Osteocyte (in vitro differentiated cells): ENCODE measurements around the gene ANKRD44. TPM values are rescaled to one million over a fixed set of nuclear protein-coding genes. Genes with fewer than 3 reads are reported as not detected.

ENCODE experiments used
- DNase-seq: peaks from one replicate; pipeline ENCODE4 v3.0.0; 2021; ENCODE audit warnings: mixed read lengths; ENCODE audit not compliant: unreplicated experiment; ENCODE audit errors: extremely low spot score
- H3K27ac Mint-ChIP-seq: one replicate; pipeline ENCODE4 v1.8.0; 2021; ENCODE audit warnings: mild to moderate bottlenecking, mixed read lengths; ENCODE audit not compliant: unreplicated experiment
- H3K27me3 Mint-ChIP-seq: one replicate; pipeline ENCODE4 v1.8.0; 2021; ENCODE audit warnings: mixed read lengths; ENCODE audit not compliant: unreplicated experiment
- H3K36me3 Mint-ChIP-seq: one replicate; pipeline ENCODE4 v1.8.0; 2021; ENCODE audit warnings: mixed read lengths; ENCODE audit not compliant: unreplicated experiment
- H3K4me1 Mint-ChIP-seq: one replicate; pipeline ENCODE4 v1.8.0; 2021; ENCODE audit warnings: mixed read lengths; ENCODE audit not compliant: unreplicated experiment
- H3K4me3 Mint-ChIP-seq: one replicate; pipeline ENCODE4 v1.8.0; 2021; ENCODE audit warnings: mild to moderate bottlenecking, moderate library complexity, mixed read lengths; ENCODE audit not compliant: unreplicated experiment
- H3K9me3 Mint-ChIP-seq: one replicate; pipeline ENCODE4 v1.8.0; 2021; ENCODE audit warnings: mixed read lengths; ENCODE audit not compliant: unreplicated experiment
- CTCF ChIP-seq: fragments of 200-600 bp; sonication (generic); IDR thresholded peaks from 2 replicates; pipeline ENCODE4 v1.5.0; 2021; ENCODE audit warnings: antibody characterized with exemption, mild to moderate bottlenecking, moderate library complexity
- total RNA-seq: library from RNA; stranded (reverse); gene quantifications from 2 replicates; pipeline ENCODE4 v1.2.1, GENCODE V29; 2021

ANKRD44 gene
- total RNA-seq, 1 donor from 2014 or later = 16.6 TPM

- H3K4me1 Mint-ChIP-seq = peaks cover 2% of the 10 kb centered on the region
- no peak for DNase-seq
- H3K27me3 Mint-ChIP-seq = no peaks in the 10 kb centered on the region
- no peak overlapping the region for H3K4me3 Mint-ChIP-seq
- H3K9me3 Mint-ChIP-seq = no peaks in the 10 kb centered on the region
- H3K27ac Mint-ChIP-seq = no peak overlapping the region
- H3K36me3 Mint-ChIP-seq = peaks cover 2% of the 10 kb centered on the region
- TF ChIP-seq CTCF = no peak
Measured at GRCh38 chr2:197234671-197235191, 75.8 kb downstream of the ANKRD44 start.

- Mint-ChIP-seq H3K27ac (no peak overlapping the region), H3K9me3 (no peaks in the 10 kb centered on the region), H3K4me3 (no peak overlapping the region), H3K27me3 (no peaks in the 10 kb centered on the region), H3K4me1 (peaks cover 2% of the 10 kb centered on the region), H3K36me3 (no peaks in the 10 kb centered on the region)
- no peak for TF ChIP-seq CTCF
- no peak for DNase-seq
Measured at GRCh38 chr2:197233473-197233872, 77.1 kb downstream of the ANKRD44 start.

- H3K27me3 Mint-ChIP-seq = no peaks in the 10 kb centered on the region
- H3K4me3 Mint-ChIP-seq = no peak overlapping the region
- no peak for DNase-seq
- H3K27ac Mint-ChIP-seq = no peak overlapping the region
- no peak for TF ChIP-seq CTCF
- no peaks in the 10 kb centered on the region for H3K36me3 Mint-ChIP-seq
- no peaks in the 10 kb centered on the region for H3K9me3 Mint-ChIP-seq
- H3K4me1 Mint-ChIP-seq = peaks cover 2% of the 10 kb centered on the region
Measured at GRCh38 chr2:197232010-197232409, 78.6 kb downstream of the ANKRD44 start.

- TF ChIP-seq CTCF = no peak
- H3K27ac Mint-ChIP-seq = no peak overlapping the region
- no peaks in the 10 kb centered on the region for H3K9me3 Mint-ChIP-seq
- no peaks in the 10 kb centered on the region for H3K27me3 Mint-ChIP-seq
- DNase-seq = no peak
- no peaks in the 10 kb centered on the region for H3K36me3 Mint-ChIP-seq
- no peak overlapping the region for H3K4me3 Mint-ChIP-seq
- peaks cover 2% of the 10 kb centered on the region for H3K4me1 Mint-ChIP-seq
Measured at GRCh38 chr2:197229509-197230443, 80.8 kb downstream of the ANKRD44 start.

- H3K27ac Mint-ChIP-seq = no peak overlapping the region
Measured at GRCh38 chr2:197223451-197223850, 87.1 kb downstream of the ANKRD44 start.

More at GRCh38 chr2:197223451-197223850, 87.1 kb downstream of the ANKRD44 start:
- Mint-ChIP-seq H3K4me3 (no peak overlapping the region), H3K4me1 (peaks cover 6% of the 10 kb centered on the region), H3K27me3 (no peaks in the 10 kb centered on the region), H3K36me3 (no peaks in the 10 kb centered on the region), H3K9me3 (no peaks in the 10 kb centered on the region)
- DNase-seq = no peak
- no peak for TF ChIP-seq CTCF
